Small intestine (tissue), 7 donors: Measurements from ENCODE around the gene SP1. TPM values are rescaled to one million over a fixed set of nuclear protein-coding genes. Genes with fewer than 3 reads are reported as not detected.
A peak's percentile ranks its signal among the peaks of the same experiment; 100 is the strongest.
"Not testable (repeated sequence)": the region's sequence is repeated elsewhere in the genome, so short reads cannot be mapped to it uniquely, and the experiment has no call there.

Source experiments
- DNase-seq, 2 donors: peaks; one replicate each; pipeline versions ENCODE4 v3.0.0 to v3.0.0-alpha.2; 2013
- FAIRE-seq: peaks from 2 replicates; lab custom pipeline; 2012; peaks lifted over from hg19 to GRCh38; lab: Jason Lieb, UNC
- H3K27ac ChIP-seq, 3 donors: one replicate each; pipeline ENCODE4 v1.5.1; 2013; ENCODE audit warnings: low read length in 2 of 3, mild to moderate bottlenecking in 2 of 3, control low read depth in 1 of 3, inconsistent platforms in 1 of 3, low read depth in 1 of 3, moderate library complexity in 1 of 3
- H3K27me3 ChIP-seq, 3 donors: one replicate each; pipeline ENCODE4 v1.6.1; 2013; ENCODE audit warnings: low read length in 3 of 3, inconsistent platforms in 1 of 3; ENCODE audit not compliant: control insufficient read depth in 3 of 3, insufficient read depth in 3 of 3
- H3K36me3 ChIP-seq, 3 donors: one replicate each; pipeline ENCODE4 v1.6.1; 2013; ENCODE audit warnings: low read length in 3 of 3, inconsistent platforms in 1 of 3, low read depth in 1 of 3, mild to moderate bottlenecking in 1 of 3, moderate library complexity in 1 of 3; ENCODE audit not compliant: control insufficient read depth in 3 of 3, insufficient read depth in 2 of 3
- H3K4me1 ChIP-seq, 3 donors: one replicate each; pipeline ENCODE4 v1.6.1; 2013; ENCODE audit warnings: low read length in 2 of 3, inconsistent platforms in 1 of 3, low read depth in 1 of 3, mild to moderate bottlenecking in 1 of 3, moderate library complexity in 1 of 3; ENCODE audit not compliant: control insufficient read depth in 3 of 3, insufficient read depth in 2 of 3
- H3K4me3 ChIP-seq, 3 donors: one replicate each; pipeline ENCODE4 v1.5.1; 2013; ENCODE audit warnings: low read length in 3 of 3, control low read depth in 1 of 3, inconsistent platforms in 1 of 3, low read depth in 1 of 3, mild to moderate bottlenecking in 1 of 3, moderate library complexity in 1 of 3
- H3K9me3 ChIP-seq, 2 donors: one replicate each; pipeline ENCODE4 v1.6.1; 2013; ENCODE audit warnings: low read depth in 1 of 2, low read length in 1 of 2; ENCODE audit not compliant: control insufficient read depth in 2 of 2, insufficient read depth in 1 of 2
- WGBS, 3 donors: extraction: QIAGEN DNeasy Blood & Tissue Kit; methylation state at CpG; one replicate each; pipeline ENCODE4 v1.1.7; 2013; 5-methylcytosine and 5-hydroxymethylcytosine counted together
- polyA plus RNA-seq, 4 donors: library from polyadenylated mRNA; stranded (reverse) in 3 of 4; unstranded in 1 of 4; fragments of 200-250 nt in 3 of 4; fragments of 120-200 nt in 1 of 4; gene quantifications; one replicate each; pipeline versions ENCODE4 v1.2.1 to v1.2.3, GENCODE V29; 2013
- donor health status: healthy with polysubstance abuse.
- donor health status: control.
- donor health status: control.
- donor health status: Bipolar disorder and iron deficiency.
- donor health status: healthy.

SP1 gene
- polyA plus RNA-seq, 4 donors, result 13.8 to 75.6 (median 18.3) TPM

GRCh38 chr12:53419756-53420155, 39.8 kb downstream of the SP1 start:
- WGBS, 3 donors, result 74 to 88% (median 83%) methylated on average over 2 of the region's 2 CpGs
- Histone ChIP-seq H3K4me3 (no peak overlapping the region), H3K27ac (no peak overlapping the region), H3K36me3 (no peaks in the 10 kb centered on the region), H3K4me1 (peaks cover 0 to 18% (median 2%) of the 10 kb centered on the region in 3 donors), H3K27me3 (no peaks in the 10 kb centered on the region), H3K9me3 (no peaks in the 10 kb centered on the region)
- no peak for DNase-seq
- FAIRE-seq, result no peak

- not testable (repeated sequence) for FAIRE-seq
These were observed 42.3 kb downstream of the SP1 start for GRCh38 chr12:53422247-53422646.

GRCh38 chr12:53423597-53423996, 43.6 kb downstream of the SP1 start, which contains the start of gene AMHR2:
Gene AMHR2 (plus strand): TSS chr12:53423855. CDS start chr12:53423935, 80 bp downstream.
- Histone ChIP-seq H3K9me3 (no peaks in the 10 kb centered on the region), H3K27ac (peak within 1 kb of the TSS in 1 of 3 donors; percentile 45), H3K4me3 (no peak within 1 kb of the TSS), H3K36me3 (no peaks in the 10 kb centered on the region), H3K4me1 (peaks cover under 1 to 43% (median 2%) of the 10 kb centered on the region in 3 donors), H3K27me3 (no peaks in the 10 kb centered on the region)
- no peak for FAIRE-seq
- WGBS, 3 donors, result 91 to 95% (median 93%) methylated on average over 1 of the region's 1 CpG
- DNase-seq, result no peak

More at GRCh38 chr12:53422247-53422646, 42.3 kb downstream of the SP1 start:
- H3K4me3 ChIP-seq, H3K9me3 ChIP-seq, H3K27me3 ChIP-seq, H3K36me3 ChIP-seq, H3K27ac ChIP-seq: not testable (repeated sequence)
- peak; percentile 44 to 52 for DNase-seq
- peaks cover 0 to 32% (median 2%) of the 10 kb centered on the region in 3 donors for H3K4me1 ChIP-seq
- WGBS, 3 donors, result 66 to 85% (median 80%) methylated on average over 11 to 12 of the region's 12 CpGs

DNA sequence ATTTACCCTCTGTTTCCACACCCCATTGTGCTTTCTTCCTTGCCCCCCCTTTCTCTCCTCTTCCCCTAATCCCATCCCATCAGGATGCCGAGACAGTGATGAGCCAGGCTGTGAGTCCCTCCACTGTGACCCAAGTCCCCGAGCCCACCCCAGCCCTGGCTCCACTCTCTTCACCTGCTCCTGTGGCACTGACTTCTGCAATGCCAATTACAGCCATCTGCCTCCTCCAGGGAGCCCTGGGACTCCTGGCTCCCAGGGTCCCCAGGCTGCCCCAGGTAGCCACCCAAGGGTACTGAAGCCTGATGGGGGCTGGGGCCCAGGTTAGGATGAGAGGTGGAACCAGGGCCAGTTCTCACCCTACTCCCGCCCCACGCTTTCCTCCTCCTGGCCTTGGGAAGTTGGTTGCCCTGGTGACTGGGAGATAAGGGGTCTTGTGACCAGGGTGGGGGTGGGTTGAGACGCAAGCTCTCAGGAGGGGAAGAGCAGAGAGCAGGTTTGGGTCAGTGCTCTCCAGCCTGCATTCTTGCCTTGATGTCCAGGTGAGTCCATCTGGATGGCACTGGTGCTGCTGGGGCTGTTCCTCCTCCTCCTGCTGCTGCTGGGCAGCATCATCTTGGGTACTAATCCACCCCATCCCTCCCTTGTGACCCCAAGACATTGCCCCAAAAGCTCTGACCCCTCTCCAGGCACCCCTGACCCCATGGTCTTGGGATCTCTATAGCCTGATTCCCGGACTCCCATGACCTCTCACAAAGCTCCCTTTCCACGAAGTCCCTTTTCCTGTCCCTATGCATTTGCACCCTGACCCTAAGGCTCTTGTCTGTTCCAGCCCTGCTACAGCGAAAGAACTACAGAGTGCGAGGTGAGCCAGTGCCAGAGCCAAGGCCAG, 44.9 kb downstream of the SP1 start:
- DNase-seq, result peak in 1 of 2 donors; percentile 86

DNA sequence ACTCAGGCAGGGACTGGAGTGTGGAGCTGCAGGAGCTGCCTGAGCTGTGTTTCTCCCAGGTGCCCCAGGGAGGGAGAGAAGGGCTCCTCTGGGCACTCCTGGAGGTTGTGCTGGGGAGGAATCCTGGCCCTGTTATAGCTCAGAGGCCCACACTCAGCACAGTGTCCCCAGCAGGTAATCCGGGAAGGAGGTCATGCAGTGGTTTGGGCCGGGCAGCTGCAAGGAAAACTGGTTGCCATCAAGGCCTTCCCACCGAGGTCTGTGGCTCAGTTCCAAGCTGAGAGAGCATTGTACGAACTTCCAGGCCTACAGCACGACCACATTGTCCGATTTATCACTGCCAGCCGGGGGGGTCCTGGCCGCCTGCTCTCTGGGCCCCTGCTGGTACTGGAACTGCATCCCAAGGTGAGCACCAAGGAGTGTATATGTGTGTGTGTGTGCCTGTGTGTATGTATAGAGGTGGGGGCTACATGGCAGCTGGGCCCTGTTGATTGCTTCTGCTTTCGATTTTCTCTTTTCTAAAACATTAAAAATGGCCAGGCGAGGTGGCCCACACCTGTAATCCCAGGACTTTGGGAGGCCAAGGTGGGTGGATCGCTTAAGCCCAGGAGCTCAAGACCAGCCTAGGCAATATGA, 45.7 kb downstream of the SP1 start:
- WGBS, 3 donors, result 71 to 78% (median 77%) methylated on average over 11 of the region's 11 CpGs
- peaks cover 0 to 12% (median 0%) of the 10 kb centered on the region in 3 donors for H3K36me3 ChIP-seq
- H3K4me1 ChIP-seq, result peaks cover 2 to 47% (median 2%) of the 10 kb centered on the region in 3 donors
- no peaks in the 10 kb centered on the region for H3K27me3 ChIP-seq
- peak overlapping the region in 1 of 3 donors; percentile 60 for H3K27ac ChIP-seq
- no peaks in the 10 kb centered on the region for H3K9me3 ChIP-seq
- FAIRE-seq (no peak), DNase-seq (peak in 1 of 2 donors; percentile 37)
- peak overlapping the region in 1 of 3 donors; percentile 2 for H3K4me3 ChIP-seq

More for the DNA sequence above, 44.9 kb downstream of the SP1 start:
- H3K4me1 ChIP-seq, result peaks cover 2 to 47% (median 2%) of the 10 kb centered on the region in 3 donors
- peak overlapping the region in 1 of 3 donors; percentile 60 for H3K27ac ChIP-seq
- peaks cover 0 to 6% (median 0%) of the 10 kb centered on the region in 3 donors for H3K36me3 ChIP-seq
- 73 to 78% (median 76%) methylated on average over 8 to 9 of the region's 9 CpGs for WGBS, 3 donors
- H3K9me3 ChIP-seq, result no peaks in the 10 kb centered on the region
- no peak for FAIRE-seq
- no peaks in the 10 kb centered on the region for H3K27me3 ChIP-seq
- H3K4me3 ChIP-seq, result peak overlapping the region in 1 of 3 donors; percentile 2

GRCh38 chr12:53427905-53428594, 48.1 kb downstream of the SP1 start:
- no peak for FAIRE-seq
- Histone ChIP-seq H3K36me3 (peaks cover 0 to 20% (median 0%) of the 10 kb centered on the region in 3 donors), H3K4me1 (peaks cover 0 to 40% (median 2%) of the 10 kb centered on the region in 3 donors), H3K9me3 (no peaks in the 10 kb centered on the region), H3K27ac (peak overlapping the region in 1 of 3 donors; percentile 58), H3K4me3 (no peak overlapping the region), H3K27me3 (no peaks in the 10 kb centered on the region)
- WGBS, 3 donors, result 22 to 65% (median 49%) methylated on average over 7 of the region's 7 CpGs
- DNase-seq, result peak; percentile 54 to 71

DNA sequence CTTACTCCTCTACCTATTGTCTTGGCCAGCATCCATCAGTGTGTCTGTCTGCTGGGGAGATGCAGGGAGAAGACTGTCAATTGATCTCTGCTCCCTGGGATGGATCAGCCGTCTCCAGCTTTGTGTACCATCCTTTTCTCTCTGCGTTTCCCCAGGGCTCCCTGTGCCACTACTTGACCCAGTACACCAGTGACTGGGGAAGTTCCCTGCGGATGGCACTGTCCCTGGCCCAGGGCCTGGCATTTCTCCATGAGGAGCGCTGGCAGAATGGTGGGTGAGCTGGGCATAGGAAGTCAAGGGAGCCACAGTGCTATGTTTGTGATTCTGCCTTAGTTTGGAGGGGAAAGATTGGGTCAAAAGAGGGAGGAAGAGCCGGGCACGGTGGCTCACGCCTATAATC, 48.8 kb downstream of the SP1 start:
- Histone ChIP-seq H3K9me3 (no peaks in the 10 kb centered on the region), H3K4me1 (peaks cover 0 to 39% (median 2%) of the 10 kb centered on the region in 3 donors), H3K4me3 (no peak overlapping the region), H3K27ac (peak overlapping the region in 1 of 3 donors; percentile 55), H3K36me3 (peaks cover 0 to 20% (median 0%) of the 10 kb centered on the region in 3 donors), H3K27me3 (no peaks in the 10 kb centered on the region)
- FAIRE-seq (no peak), DNase-seq (no peak)
- WGBS, 3 donors, result 87 to 94% (median 91%) methylated on average over 7 of the region's 7 CpGs

DNA sequence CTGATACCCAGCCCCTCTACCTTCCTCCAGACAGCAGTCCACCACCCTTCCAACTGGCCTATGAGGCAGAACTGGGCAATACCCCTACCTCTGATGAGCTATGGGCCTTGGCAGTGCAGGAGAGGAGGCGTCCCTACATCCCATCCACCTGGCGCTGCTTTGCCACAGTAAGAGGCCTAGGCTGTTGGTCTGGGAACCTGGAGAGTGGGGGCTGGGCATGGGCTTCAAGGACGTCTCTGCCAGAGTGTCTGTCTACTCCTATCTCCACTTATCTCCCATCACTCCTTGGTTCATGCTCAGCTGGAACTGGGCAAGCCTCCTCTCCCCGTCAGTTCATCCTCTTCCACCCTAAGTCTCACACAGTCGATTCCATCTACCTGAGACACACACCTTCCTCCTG, 50.1 kb downstream of the SP1 start:
- WGBS, 3 donors, result 86 to 92% (median 87%) methylated on average over 5 of the region's 5 CpGs
- Histone ChIP-seq H3K4me1 (peaks cover 0 to 25% (median 2%) of the 10 kb centered on the region in 3 donors), H3K27ac (no peak overlapping the region), H3K36me3 (peaks cover 0 to 20% (median 0%) of the 10 kb centered on the region in 3 donors), H3K9me3 (no peaks in the 10 kb centered on the region), H3K27me3 (no peaks in the 10 kb centered on the region), H3K4me3 (no peak overlapping the region)
- FAIRE-seq (no peak), DNase-seq (no peak)
